Measurements from ENCODE around the gene FAM180A.
"Not testable (repeated sequence)": the region's sequence is repeated elsewhere in the genome, so short reads cannot be mapped to it uniquely, and the experiment has no call there.

Gene FAM180A

GRCh38 chr7:135777626-135778398 is 29.2 kb upstream of the FAM180A start:
- Mint-ChIP-seq H3K9me3 (peaks cover 6% of the 10 kb centered on the region), H3K27ac (no peak overlapping the region), H3K4me1 (ENCODE audit: low read depth) (no peaks in the 10 kb centered on the region), H3K36me3 (ENCODE audit: low read depth) (no peaks in the 10 kb centered on the region), H3K4me3 (no peak overlapping the region), H3K27me3 (peaks cover 22% of the 10 kb centered on the region)

- peaks cover 22% of the 10 kb centered on the region for H3K27me3 Mint-ChIP-seq
- H3K4me1 Mint-ChIP-seq (ENCODE audit: low read depth); H3K4me3 Mint-ChIP-seq; H3K27ac Mint-ChIP-seq; H3K36me3 Mint-ChIP-seq (ENCODE audit: low read depth); H3K9me3 Mint-ChIP-seq: not testable (repeated sequence)
Observed at GRCh38 chr7:135775915-135776314, 27.3 kb upstream of the FAM180A start.

DNA sequence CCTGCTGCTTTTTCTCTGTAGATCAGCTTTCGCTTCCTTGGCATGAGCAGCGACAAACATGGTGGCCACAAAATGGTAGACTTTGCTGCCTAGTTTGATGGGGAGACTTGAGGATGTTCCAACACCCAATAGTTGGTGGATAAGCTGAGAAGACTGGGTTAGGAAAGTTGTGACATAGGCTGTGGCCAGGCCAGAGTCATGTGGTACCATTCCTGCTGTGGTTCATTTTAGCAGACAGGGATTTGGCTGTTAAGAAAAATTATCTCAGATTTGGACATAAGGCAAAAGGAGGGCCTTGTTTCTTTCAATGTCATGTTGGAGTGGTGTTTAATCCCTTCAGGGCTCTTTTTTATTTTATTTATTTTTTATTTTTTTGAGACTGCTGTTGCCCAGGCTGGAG is 26.6 kb upstream of the FAM180A start:
- Mint-ChIP-seq H3K4me1 (ENCODE audit: low read depth) (no peaks in the 10 kb centered on the region), H3K4me3 (no peak overlapping the region), H3K27me3 (peaks cover 19% of the 10 kb centered on the region), H3K9me3 (peaks cover 6% of the 10 kb centered on the region), H3K27ac (no peak overlapping the region), H3K36me3 (ENCODE audit: low read depth) (no peaks in the 10 kb centered on the region)

DNA sequence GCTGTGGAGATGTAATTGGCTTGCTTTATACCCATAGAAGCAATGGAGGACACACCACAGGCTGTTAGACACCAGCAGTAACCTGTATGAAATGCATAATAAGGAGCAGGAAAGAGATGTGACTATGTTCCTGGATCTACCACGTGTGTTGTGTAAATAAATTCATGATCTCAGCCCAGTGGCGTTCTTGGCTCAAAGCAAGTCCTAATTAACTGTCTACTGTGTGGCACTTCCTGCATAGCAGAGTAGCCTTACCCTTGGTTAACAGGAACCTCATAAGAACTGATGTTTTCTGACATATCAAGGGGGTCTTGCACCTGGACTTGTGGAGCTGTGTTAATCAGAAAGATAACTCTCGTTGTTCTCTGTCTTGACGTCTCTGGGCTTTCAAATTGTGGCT is 25.7 kb upstream of the FAM180A start:
- H3K4me1 Mint-ChIP-seq (ENCODE audit: low read depth) = no peaks in the 10 kb centered on the region
- peaks cover 19% of the 10 kb centered on the region for H3K27me3 Mint-ChIP-seq
- no peak overlapping the region for H3K4me3 Mint-ChIP-seq
- no peaks in the 10 kb centered on the region for H3K36me3 Mint-ChIP-seq (ENCODE audit: low read depth)
- H3K27ac Mint-ChIP-seq = no peak overlapping the region
- H3K9me3 Mint-ChIP-seq = peaks cover 6% of the 10 kb centered on the region

DNA sequence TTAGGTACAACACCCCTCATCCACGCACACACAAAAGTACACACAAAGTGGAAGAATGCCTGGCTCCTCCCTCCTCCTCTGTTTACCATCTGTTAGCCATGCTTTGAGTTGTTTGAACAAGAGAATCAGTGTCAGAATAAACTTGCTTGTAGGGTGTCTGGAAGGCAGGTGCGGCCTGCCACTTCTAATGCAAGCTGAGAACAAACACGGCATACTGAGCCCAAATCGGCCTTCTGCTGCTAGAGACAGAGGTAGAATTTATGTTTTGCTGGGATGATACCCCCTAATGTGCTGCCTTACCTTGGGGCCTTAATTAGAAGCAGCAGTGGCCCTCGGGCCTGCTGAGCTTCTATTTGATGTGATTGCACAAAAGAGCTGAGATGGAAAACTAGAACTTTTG is 24.9 kb upstream of the FAM180A start:
- no peaks in the 10 kb centered on the region for H3K36me3 Mint-ChIP-seq (ENCODE audit: low read depth)
- peaks cover 12% of the 10 kb centered on the region for H3K27me3 Mint-ChIP-seq
- H3K9me3 Mint-ChIP-seq = peaks cover 6% of the 10 kb centered on the region
- no peak overlapping the region for H3K27ac Mint-ChIP-seq
- no peak overlapping the region for H3K4me3 Mint-ChIP-seq
- no peaks in the 10 kb centered on the region for H3K4me1 Mint-ChIP-seq (ENCODE audit: low read depth)

- H3K4me3 Mint-ChIP-seq = no peak overlapping the region
- no peaks in the 10 kb centered on the region for H3K36me3 Mint-ChIP-seq (ENCODE audit: low read depth)
- no peaks in the 10 kb centered on the region for H3K9me3 Mint-ChIP-seq
- peaks cover 11% of the 10 kb centered on the region for H3K27me3 Mint-ChIP-seq
- no peaks in the 10 kb centered on the region for H3K4me1 Mint-ChIP-seq (ENCODE audit: low read depth)
- no peak overlapping the region for H3K27ac Mint-ChIP-seq
Observed at GRCh38 chr7:135772639-135773222, 24.1 kb upstream of the FAM180A start.

GRCh38 chr7:135771961-135772638 is 23.5 kb upstream of the FAM180A start:
- peaks cover 9% of the 10 kb centered on the region for H3K27me3 Mint-ChIP-seq
- no peaks in the 10 kb centered on the region for H3K36me3 Mint-ChIP-seq (ENCODE audit: low read depth)
- no peaks in the 10 kb centered on the region for H3K4me1 Mint-ChIP-seq (ENCODE audit: low read depth)
- H3K4me3 Mint-ChIP-seq = no peak overlapping the region
- H3K27ac Mint-ChIP-seq = no peak overlapping the region
- no peaks in the 10 kb centered on the region for H3K9me3 Mint-ChIP-seq

- H3K9me3 Mint-ChIP-seq = no peaks in the 10 kb centered on the region
- H3K4me3 Mint-ChIP-seq = no peak overlapping the region
- H3K4me1 Mint-ChIP-seq (ENCODE audit: low read depth) = no peaks in the 10 kb centered on the region
- no peaks in the 10 kb centered on the region for H3K36me3 Mint-ChIP-seq (ENCODE audit: low read depth)
- peaks cover 20% of the 10 kb centered on the region for H3K27me3 Mint-ChIP-seq
- no peak overlapping the region for H3K27ac Mint-ChIP-seq
Observed at GRCh38 chr7:135771051-135771450, 22.4 kb upstream of the FAM180A start.

GRCh38 chr7:135770139-135770710 is 21.6 kb upstream of the FAM180A start:
- H3K27me3 Mint-ChIP-seq = peaks cover 25% of the 10 kb centered on the region
- no peaks in the 10 kb centered on the region for H3K9me3 Mint-ChIP-seq
- H3K27ac Mint-ChIP-seq = no peak overlapping the region
- H3K4me3 Mint-ChIP-seq = no peak overlapping the region
- no peaks in the 10 kb centered on the region for H3K36me3 Mint-ChIP-seq (ENCODE audit: low read depth)
- no peaks in the 10 kb centered on the region for H3K4me1 Mint-ChIP-seq (ENCODE audit: low read depth)

DNA sequence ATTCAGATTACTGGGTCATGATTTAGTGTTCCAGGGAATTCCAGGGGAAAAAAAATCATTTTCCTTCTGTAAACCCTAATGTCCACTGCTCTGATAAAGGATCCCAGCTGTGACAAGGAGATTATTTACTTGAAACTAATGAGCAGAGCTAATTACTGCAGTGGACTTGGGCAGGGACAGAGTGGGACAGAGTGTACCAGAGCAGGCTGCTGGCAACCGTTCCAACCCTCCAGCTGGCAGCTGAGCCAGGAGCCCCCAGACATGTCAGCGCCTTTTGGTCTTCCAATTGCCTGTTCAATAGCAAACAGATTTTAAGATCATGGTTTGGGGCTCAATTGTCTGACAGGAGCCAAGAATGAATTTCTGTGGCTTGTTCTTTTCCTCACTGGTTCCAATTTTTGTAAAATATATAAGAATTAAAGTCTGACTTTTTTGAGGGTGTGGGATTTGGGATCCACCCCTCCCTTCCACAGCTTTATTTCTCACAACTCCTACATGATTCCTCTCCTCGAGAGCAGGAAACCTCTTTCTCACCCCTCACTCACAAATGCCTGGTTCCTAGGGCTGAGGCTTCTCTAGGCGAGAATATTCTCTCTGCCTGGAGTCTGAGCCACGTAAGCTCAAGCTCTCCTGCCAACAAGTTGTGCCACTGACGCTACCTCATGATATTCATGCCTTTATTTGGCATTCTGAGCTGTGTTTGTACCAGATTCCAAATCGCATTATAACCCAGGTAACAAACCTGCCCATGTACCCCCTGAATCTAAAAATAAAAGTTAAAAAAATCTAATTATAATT is 20.6 kb upstream of the FAM180A start:
- H3K27me3 Mint-ChIP-seq = peaks cover 26% of the 10 kb centered on the region
- no peaks in the 10 kb centered on the region for H3K4me1 Mint-ChIP-seq (ENCODE audit: low read depth)
- H3K36me3 Mint-ChIP-seq (ENCODE audit: low read depth) = no peaks in the 10 kb centered on the region
- no peak overlapping the region for H3K4me3 Mint-ChIP-seq
- no peak overlapping the region for H3K27ac Mint-ChIP-seq
- H3K9me3 Mint-ChIP-seq = no peaks in the 10 kb centered on the region

GRCh38 chr7:135768467-135768866 is 19.9 kb upstream of the FAM180A start:
- Mint-ChIP-seq H3K4me1 (ENCODE audit: low read depth) (no peaks in the 10 kb centered on the region), H3K9me3 (no peaks in the 10 kb centered on the region), H3K27me3 (peaks cover 31% of the 10 kb centered on the region), H3K27ac (no peak overlapping the region), H3K4me3 (no peak overlapping the region), H3K36me3 (ENCODE audit: low read depth) (no peaks in the 10 kb centered on the region)

- Mint-ChIP-seq H3K4me1 (ENCODE audit: low read depth) (no peaks in the 10 kb centered on the region), H3K27ac (no peak overlapping the region), H3K9me3 (no peaks in the 10 kb centered on the region), H3K36me3 (ENCODE audit: low read depth) (no peaks in the 10 kb centered on the region), H3K27me3 (peaks cover 31% of the 10 kb centered on the region), H3K4me3 (no peak overlapping the region)
Observed at GRCh38 chr7:135768064-135768463, 19.5 kb upstream of the FAM180A start.

DNA sequence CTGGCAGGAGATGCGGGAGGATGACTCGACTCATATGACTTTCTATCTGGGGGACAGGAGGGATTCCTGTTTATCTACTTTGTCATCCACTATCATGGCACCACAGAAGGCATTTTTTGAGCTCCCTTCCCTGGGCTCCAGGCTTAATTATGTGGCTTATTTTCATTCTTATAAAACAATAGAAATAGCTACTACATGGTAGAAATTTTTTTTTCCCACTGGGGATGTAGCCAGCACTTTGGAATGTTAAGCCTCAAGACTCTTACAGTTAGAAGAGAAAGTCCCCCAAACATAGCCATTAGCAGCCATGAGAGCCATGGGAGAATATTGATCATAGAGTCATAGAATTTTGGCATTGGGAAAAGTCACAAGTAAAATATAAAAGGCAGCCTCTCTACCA is 14.6 kb upstream of the FAM180A start:
- Mint-ChIP-seq H3K27me3 (peaks cover 39% of the 10 kb centered on the region), H3K27ac (no peak overlapping the region), H3K36me3 (ENCODE audit: low read depth) (no peaks in the 10 kb centered on the region), H3K4me1 (ENCODE audit: low read depth) (peaks cover 7% of the 10 kb centered on the region), H3K4me3 (no peak overlapping the region), H3K9me3 (no peaks in the 10 kb centered on the region)

GRCh38 chr7:135761751-135762488 is 13.3 kb upstream of the FAM180A start:
- Mint-ChIP-seq H3K36me3 (ENCODE audit: low read depth) (no peaks in the 10 kb centered on the region), H3K27ac (no peak overlapping the region), H3K9me3 (no peaks in the 10 kb centered on the region), H3K27me3 (peaks cover 39% of the 10 kb centered on the region), H3K4me3 (no peak overlapping the region), H3K4me1 (ENCODE audit: low read depth) (peaks cover 7% of the 10 kb centered on the region)

Measured in stimulated activated naive CD8-positive, alpha-beta T cell treated with anti-CD3 and anti-CD28 coated beads, Interleukin-15, Interleukin-2, amounts not matched to agents 100 ng/mL and 50 ng/mL, for 24 hours (primary cell).